ENCODE measurements around the gene STOML1.

DNA sequence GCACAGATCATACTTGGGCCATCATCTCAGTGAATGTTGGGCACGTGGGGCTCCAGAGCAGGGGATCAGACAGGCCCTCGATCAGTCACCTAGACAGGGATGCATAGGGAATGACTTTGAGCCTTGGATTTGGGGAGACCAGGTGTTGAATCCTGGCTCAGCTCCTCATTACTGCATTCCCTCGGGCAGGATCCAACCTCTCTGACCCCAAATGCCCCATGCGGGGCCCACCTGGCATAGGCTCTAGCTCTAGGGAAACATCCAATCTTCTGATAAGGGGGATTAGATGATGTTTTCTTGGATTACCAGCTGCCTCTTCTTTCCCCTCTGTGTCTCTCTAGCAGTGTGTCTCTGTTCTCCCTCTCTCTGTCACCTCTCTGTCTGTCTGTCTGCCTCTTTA lies 43.1 kb downstream of the STOML1 start:
- TF ChIP-seq, protein P1, sequence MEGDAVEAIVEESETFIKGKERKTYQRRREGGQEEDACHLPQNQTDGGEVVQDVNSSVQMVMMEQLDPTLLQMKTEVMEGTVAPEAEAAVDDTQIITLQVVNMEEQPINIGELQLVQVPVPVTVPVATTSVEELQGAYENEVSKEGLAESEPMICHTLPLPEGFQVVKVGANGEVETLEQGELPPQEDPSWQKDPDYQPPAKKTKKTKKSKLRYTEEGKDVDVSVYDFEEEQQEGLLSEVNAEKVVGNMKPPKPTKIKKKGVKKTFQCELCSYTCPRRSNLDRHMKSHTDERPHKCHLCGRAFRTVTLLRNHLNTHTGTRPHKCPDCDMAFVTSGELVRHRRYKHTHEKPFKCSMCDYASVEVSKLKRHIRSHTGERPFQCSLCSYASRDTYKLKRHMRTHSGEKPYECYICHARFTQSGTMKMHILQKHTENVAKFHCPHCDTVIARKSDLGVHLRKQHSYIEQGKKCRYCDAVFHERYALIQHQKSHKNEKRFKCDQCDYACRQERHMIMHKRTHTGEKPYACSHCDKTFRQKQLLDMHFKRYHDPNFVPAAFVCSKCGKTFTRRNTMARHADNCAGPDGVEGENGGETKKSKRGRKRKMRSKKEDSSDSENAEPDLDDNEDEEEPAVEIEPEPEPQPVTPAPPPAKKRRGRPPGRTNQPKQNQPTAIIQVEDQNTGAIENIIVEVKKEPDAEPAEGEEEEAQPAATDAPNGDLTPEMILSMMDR (IDR thresholded peaks at IDR 0.05), result no peak
- TF ChIP-seq POLR2A (IDR thresholded peaks at IDR 0.05), result no peak
